DOHH2 (cell line): ENCODE data around the gene MKRN2.

Experiments used
- H3F3A ChIP-seq: fragments of 200-600 bp; sonication (generic), shearing (Covaris generic); 2 replicates; pipeline ENCODE4 v1.6.0; 2016; ENCODE audit warnings: antibody characterized with exemption, mild to moderate bottlenecking; ENCODE audit not compliant: control insufficient read depth, insufficient read depth
- H3K27ac ChIP-seq: fragments of 200-600 bp; sonication (generic); 2 replicates; pipeline ENCODE4 v1.5.1; 2014; ENCODE audit warnings: low read depth, mild to moderate bottlenecking, low read length, moderate library complexity
- H3K27me3 ChIP-seq: fragments of 200-600 bp; sonication (generic); 2 replicates; pipeline ENCODE4 v1.6.1; 2014; ENCODE audit warnings: mild to moderate bottlenecking, low read length, mixed read lengths; ENCODE audit not compliant: control insufficient read depth
- H3K36me3 ChIP-seq: fragments of 200-600 bp; sonication (generic); 2 replicates; pipeline ENCODE4 v1.6.1; 2014; ENCODE audit warnings: mild to moderate bottlenecking, low read length, moderate library complexity, mixed read lengths; ENCODE audit not compliant: control insufficient read depth
- H3K4me1 ChIP-seq: fragments of 200-600 bp; sonication (generic); 2 replicates; pipeline ENCODE4 v1.6.1; 2014; ENCODE audit warnings: mild to moderate bottlenecking, low read length, mixed read lengths; ENCODE audit not compliant: control insufficient read depth
- H3K4me2 ChIP-seq: fragments of 200-600 bp; sonication (generic); 2 replicates; pipeline ENCODE4 v1.6.0; 2014; ENCODE audit warnings: mild to moderate bottlenecking, low read length, moderate library complexity
- H3K4me3 ChIP-seq: fragments of 200-600 bp; sonication (generic); 2 replicates; pipeline ENCODE4 v1.5.1; 2014; ENCODE audit warnings: mild to moderate bottlenecking, low read length, mixed read lengths
- H3K79me2 ChIP-seq: fragments of 200-600 bp; sonication (generic); 2 replicates; pipeline ENCODE4 v1.6.1; 2014; ENCODE audit warnings: mild to moderate bottlenecking, low read length, mixed read lengths; ENCODE audit not compliant: control insufficient read depth
- H3K9me2 ChIP-seq: fragments of 200-600 bp; sonication (generic); replicated peaks from 2 replicates; pipeline ENCODE4 v1.6.1; 2014; ENCODE audit warnings: mild to moderate bottlenecking, low read length, mixed read lengths; ENCODE audit not compliant: control insufficient read depth
- H3K9me3 ChIP-seq: fragments of 200-600 bp; sonication (generic); 2 replicates; pipeline ENCODE4 v1.6.1; 2014; ENCODE audit warnings: antibody characterized with exemption, low read length, mixed read lengths; ENCODE audit not compliant: control insufficient read depth, insufficient read depth
- H4K20me1 ChIP-seq: fragments of 200-600 bp; sonication (generic); 2 replicates; pipeline ENCODE4 v1.6.0; 2014; ENCODE audit warnings: low read depth, mild to moderate bottlenecking, antibody characterized with exemption, low read length, moderate library complexity; ENCODE audit not compliant: control insufficient read depth, insufficient read depth
- CTCF ChIP-seq: fragments of 200-600 bp; sonication (generic); IDR thresholded peaks from one replicate; pipeline ENCODE4 v1.5.1; 2014; ENCODE audit warnings: antibody characterized with exemption, mild to moderate bottlenecking, low read depth, low read length; ENCODE audit not compliant: poor library complexity, severe bottlenecking
- EZH2phosphoT487 ChIP-seq: fragments of 200-600 bp; sonication (generic); IDR thresholded peaks from 2 replicates; pipeline ENCODE4 v1.6.1; 2017; ENCODE audit warnings: borderline replicate concordance, mild to moderate bottlenecking, antibody characterized with exemption, low read length, moderate library complexity, mixed read lengths

Gene MKRN2

GRCh38 chr3:12558706-12559105, 1.8 kb downstream of the MKRN2 start:
- H3K27ac ChIP-seq: no peak overlapping the region
- TF ChIP-seq CTCF (no peak), EZH2phosphoT487 (no peak)
- peaks cover 4% of the 10 kb centered on the region; the same call in 1 of the 2 replicates for H3F3A ChIP-seq
- peak overlapping the region; percentile 94 for H3K4me3 ChIP-seq
- no peaks in the 10 kb centered on the region for H3K9me2 ChIP-seq
- H3K4me1 ChIP-seq: peaks cover 42% of the 10 kb centered on the region
- no peaks in the 10 kb centered on the region for H3K9me3 ChIP-seq
- H3K27me3 ChIP-seq: peaks cover 3% of the 10 kb centered on the region
- peaks cover 26% of the 10 kb centered on the region for H4K20me1 ChIP-seq
- peaks cover 4% of the 10 kb centered on the region; the same call in 1 of the 2 replicates for H3K36me3 ChIP-seq
- peak overlapping the region; percentile 89 for H3K4me2 ChIP-seq
- peaks cover 66% of the 10 kb centered on the region for H3K79me2 ChIP-seq

GRCh38 chr3:12559520-12559919, 2.6 kb downstream of the MKRN2 start:
- H3K4me3 ChIP-seq: no peak overlapping the region
- no peaks in the 10 kb centered on the region for H3K9me3 ChIP-seq
- H3K36me3 ChIP-seq: peaks cover 4% of the 10 kb centered on the region; the same call in 1 of the 2 replicates
- no peaks in the 10 kb centered on the region for H3K9me2 ChIP-seq
- peaks cover 42% of the 10 kb centered on the region for H3K4me1 ChIP-seq
- H3K79me2 ChIP-seq: peaks cover 74% of the 10 kb centered on the region
- peaks cover 3% of the 10 kb centered on the region; the same call in 1 of the 2 replicates for H3F3A ChIP-seq
- TF ChIP-seq EZH2phosphoT487: no peak
- TF ChIP-seq CTCF: no peak
- H3K27me3 ChIP-seq: no peaks in the 10 kb centered on the region
- 0 out of 2 replicates have a peak overlapping the region, but pooled peaks have one; percentile 11 for H3K4me2 ChIP-seq
- peaks cover 26% of the 10 kb centered on the region for H4K20me1 ChIP-seq
- no peak overlapping the region for H3K27ac ChIP-seq

GRCh38 chr3:12560505-12561190, 3.8 kb downstream of the MKRN2 start:
- Histone ChIP-seq H3K4me2 (no peak overlapping the region; the same call in 1 of the 2 replicates), H3K79me2 (peaks cover 86% of the 10 kb centered on the region), H3K27ac (no peak overlapping the region), H3K4me1 (peaks cover 39% of the 10 kb centered on the region), H3K9me2 (no peaks in the 10 kb centered on the region), H3K9me3 (no peaks in the 10 kb centered on the region), H4K20me1 (peaks cover 26% of the 10 kb centered on the region), H3K36me3 (peaks cover 4% of the 10 kb centered on the region; the same call in 1 of the 2 replicates), H3K27me3 (no peaks in the 10 kb centered on the region), H3K4me3 (no peak overlapping the region), H3F3A (no peaks in the 10 kb centered on the region)
- TF ChIP-seq EZH2phosphoT487 (no peak), CTCF (no peak)
